GM19035 (cell line): ENCODE data around the gene LCNL1.

Experiments
- ATAC-seq: cut with Tn5 transposase; IDR thresholded peaks from one replicate; pipeline ENCODE4 v1.9.1; 2021; ENCODE audit not compliant: unreplicated experiment

Gene LCNL1

GRCh38 chr9:136958473-136958872 is 24.3 kb upstream of the LCNL1 start:
- ATAC-seq = no peak

GRCh38 chr9:136958898-136959850 is 23.6 kb upstream of the LCNL1 start:
- no peak for ATAC-seq

- ATAC-seq = no peak
Measured at GRCh38 chr9:136960212-136960937, 22.4 kb upstream of the LCNL1 start.

- ATAC-seq = no peak
Measured at GRCh38 chr9:136960938-136961275, 21.9 kb upstream of the LCNL1 start.

- ATAC-seq = no peak
Measured at GRCh38 chr9:136961279-136962065, 21.3 kb upstream of the LCNL1 start.

GRCh38 chr9:136962163-136962562 is 20.6 kb upstream of the LCNL1 start:
- no peak for ATAC-seq

GRCh38 chr9:136962701-136963248 is 20.0 kb upstream of the LCNL1 start:
- ATAC-seq = no peak

- no peak for ATAC-seq
Measured at GRCh38 chr9:136963341-136963740, 19.5 kb upstream of the LCNL1 start.

GRCh38 chr9:136963751-136964150 is 19.0 kb upstream of the LCNL1 start:
- no peak for ATAC-seq

- no peak for ATAC-seq
Measured at GRCh38 chr9:136964171-136964689, 18.6 kb upstream of the LCNL1 start.

- no peak for ATAC-seq
Measured at GRCh38 chr9:136964833-136965422, 17.9 kb upstream of the LCNL1 start.

GRCh38 chr9:136965771-136966484 is 16.9 kb upstream of the LCNL1 start:
- no peak for ATAC-seq

GRCh38 chr9:136968333-136969127 is 14.3 kb upstream of the LCNL1 start:
- no peak for ATAC-seq

- ATAC-seq = no peak
Measured at GRCh38 chr9:136969150-136969549, 13.6 kb upstream of the LCNL1 start.

GRCh38 chr9:136969774-136970173 is 13.0 kb upstream of the LCNL1 start:
- ATAC-seq = no peak

- ATAC-seq = no peak
Measured at GRCh38 chr9:136970361-136970760, 12.4 kb upstream of the LCNL1 start.

- ATAC-seq = no peak
Measured at GRCh38 chr9:136971746-136972145, 11.0 kb upstream of the LCNL1 start.

- no peak for ATAC-seq
Measured at GRCh38 chr9:136972335-136972734, 10.5 kb upstream of the LCNL1 start.

- ATAC-seq = no peak
Measured at GRCh38 chr9:136972743-136973142, 10.1 kb upstream of the LCNL1 start.
